Measurements from ENCODE around the gene EEF2. TPM values are rescaled to one million over a fixed set of nuclear protein-coding genes. Genes with fewer than 3 reads are reported as not detected.
"Not testable (repeated sequence)": the region's sequence is repeated elsewhere in the genome, so short reads cannot be mapped to it uniquely, and the experiment has no call there.

Gene EEF2
- total and polyA plus RNA-seq, 12 donors = 752 to 3,482 (median 2,119) TPM

DNA sequence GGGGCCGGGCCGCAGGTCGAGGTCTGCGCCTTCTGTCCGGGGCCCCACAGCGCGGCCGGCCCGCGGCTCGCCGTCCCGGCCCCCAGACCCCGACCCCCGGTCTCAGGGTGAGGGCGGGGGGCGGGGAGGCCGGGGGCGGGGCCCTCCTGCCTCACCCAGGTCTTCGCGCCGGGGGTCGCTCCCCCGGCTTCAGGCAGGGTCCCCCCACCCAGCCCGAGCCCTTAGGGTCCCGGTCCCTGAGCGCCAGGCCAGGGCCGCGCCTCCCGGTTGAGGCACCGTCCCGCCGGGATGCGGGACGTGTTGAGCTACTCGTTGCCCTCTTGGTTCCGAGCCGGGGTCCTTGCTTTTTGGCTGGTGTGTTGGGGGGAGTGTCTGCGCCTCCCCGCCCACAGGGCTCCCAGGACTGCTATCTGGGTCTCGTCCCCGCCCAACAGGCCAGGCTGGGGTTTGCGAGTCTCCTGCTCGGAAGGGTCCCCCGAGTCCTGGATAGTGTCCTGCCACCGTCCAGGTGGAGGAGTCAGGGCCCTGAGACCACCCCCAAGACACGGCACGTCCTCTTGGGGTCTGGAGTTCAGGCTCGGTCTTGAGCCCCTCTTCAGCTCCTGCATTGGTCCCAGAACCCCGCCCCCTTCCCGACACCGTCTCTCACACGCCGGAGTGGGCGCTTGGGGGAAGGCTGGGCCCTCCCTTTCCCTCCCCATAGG lies 22.7 kb upstream of the EEF2 start:
- no peaks in the 10 kb centered on the region for H3K9me3 ChIP-seq (replicated peaks in 1 of 3)
- peaks cover 0 to 14% of the 10 kb centered on the region in 2 donors for H3K36me3 ChIP-seq (replicated peaks in 1 of 2)
- H3K27ac ChIP-seq = peak overlapping the region in 4 of 5 donors; percentile 53 to 89 (median 78)
- 0 to 1% (median 0%) methylated on average over 5 to 54 of the region's 55 CpGs for WGBS, 4 donors
- H3K27me3 ChIP-seq = no peaks in the 10 kb centered on the region
- peak in 5 of 7 donors; percentile 40 to 47 (median 43) for DNase-seq
- peaks cover 31 to 40% of the 10 kb centered on the region in 2 donors for H3K4me1 ChIP-seq (replicated peaks in 1 of 2)
- intact Hi-C loops (cut with DNase I) = loop anchor here in 1 of 2 donors (10.0 kb wide), 1 partner anchor 47 kb away; no protein-coding TSS in a partner anchor
- TF ChIP-seq POLR2A (IDR thresholded peaks at IDR 0.05) = no peak
- TF ChIP-seq, protein P1, sequence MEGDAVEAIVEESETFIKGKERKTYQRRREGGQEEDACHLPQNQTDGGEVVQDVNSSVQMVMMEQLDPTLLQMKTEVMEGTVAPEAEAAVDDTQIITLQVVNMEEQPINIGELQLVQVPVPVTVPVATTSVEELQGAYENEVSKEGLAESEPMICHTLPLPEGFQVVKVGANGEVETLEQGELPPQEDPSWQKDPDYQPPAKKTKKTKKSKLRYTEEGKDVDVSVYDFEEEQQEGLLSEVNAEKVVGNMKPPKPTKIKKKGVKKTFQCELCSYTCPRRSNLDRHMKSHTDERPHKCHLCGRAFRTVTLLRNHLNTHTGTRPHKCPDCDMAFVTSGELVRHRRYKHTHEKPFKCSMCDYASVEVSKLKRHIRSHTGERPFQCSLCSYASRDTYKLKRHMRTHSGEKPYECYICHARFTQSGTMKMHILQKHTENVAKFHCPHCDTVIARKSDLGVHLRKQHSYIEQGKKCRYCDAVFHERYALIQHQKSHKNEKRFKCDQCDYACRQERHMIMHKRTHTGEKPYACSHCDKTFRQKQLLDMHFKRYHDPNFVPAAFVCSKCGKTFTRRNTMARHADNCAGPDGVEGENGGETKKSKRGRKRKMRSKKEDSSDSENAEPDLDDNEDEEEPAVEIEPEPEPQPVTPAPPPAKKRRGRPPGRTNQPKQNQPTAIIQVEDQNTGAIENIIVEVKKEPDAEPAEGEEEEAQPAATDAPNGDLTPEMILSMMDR (IDR thresholded peaks at IDR 0.05) = no peak
- H3K4me3 ChIP-seq = peak overlapping the region in 2 of 4 donors; percentile 91 to 95

DNA sequence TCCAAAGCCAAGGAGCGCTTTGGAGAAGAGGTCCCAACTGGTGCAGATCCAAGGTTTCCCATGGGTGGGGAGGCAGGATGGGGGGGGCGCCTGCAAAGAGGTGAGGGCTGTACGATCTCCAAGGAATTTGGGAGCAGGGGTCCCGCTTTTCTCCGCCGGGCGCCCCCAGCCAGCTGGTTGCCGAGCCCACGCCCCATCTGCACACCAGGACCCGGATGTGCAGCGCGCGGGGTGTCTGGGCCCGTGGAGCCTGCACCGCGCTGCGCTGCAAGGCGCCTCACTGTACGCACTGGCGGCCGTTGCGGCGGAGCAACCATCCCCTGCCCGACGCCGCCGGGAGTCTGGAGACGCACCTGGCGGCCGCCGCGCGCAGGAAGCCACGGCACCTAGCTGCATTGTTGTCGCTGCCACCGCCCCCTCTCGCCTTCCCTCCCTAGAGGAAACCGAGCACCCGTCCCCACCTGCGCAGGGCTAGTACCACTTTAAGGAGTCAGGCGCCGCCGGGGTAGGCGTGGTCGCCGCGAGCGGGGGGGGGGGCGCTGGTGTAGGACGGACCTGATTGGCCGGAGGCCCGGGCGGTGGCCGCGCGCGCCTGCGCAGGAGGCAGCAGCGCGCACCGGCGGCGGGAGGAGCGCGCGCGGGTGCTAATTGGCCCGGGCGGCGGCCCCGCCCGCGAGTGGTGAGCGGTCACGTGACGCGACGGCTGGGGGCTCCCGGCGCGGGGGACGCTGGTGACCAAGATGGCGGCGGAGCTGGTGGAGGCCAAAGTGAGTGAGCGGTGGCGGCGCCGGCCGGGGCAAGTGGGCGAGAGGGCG lies 22.0 kb upstream of the EEF2 start, which contains the start of gene PIAS4:
Gene PIAS4, plus strand, starts transcription at position 716 of the 815 bp plus-strand sequence. Its CDS starts 25 bp downstream, at position 741.
- peaks cover 0 to 10% of the 10 kb centered on the region in 2 donors for H3K36me3 ChIP-seq (replicated peaks in 1 of 2)
- intact Hi-C loops (cut with DNase I) = loop anchor here in 1 of 2 donors (10.0 kb wide), 1 partner anchor 48 kb away; no protein-coding TSS in a partner anchor
- 0 to 1% (median 0%) methylated on average over 1 to 91 of the region's 91 CpGs for WGBS, 4 donors
- H3K27ac ChIP-seq = peak within 1 kb of the TSS in 4 of 5 donors; percentile 53 to 89 (median 78)
- TF ChIP-seq, protein P1 (IDR thresholded peaks at IDR 0.05) = peak in 1 of 6 experiments; percentile 23
- peak; percentile 39 to 71 for TF ChIP-seq POLR2A (IDR thresholded peaks at IDR 0.05)
- H3K4me3 ChIP-seq = peak within 1 kb of the TSS; percentile 33 to 95 (median 76)
- no peaks in the 10 kb centered on the region for H3K9me3 ChIP-seq (replicated peaks in 1 of 3)
- no peaks in the 10 kb centered on the region for H3K27me3 ChIP-seq
- peaks cover 31 to 40% of the 10 kb centered on the region in 2 donors for H3K4me1 ChIP-seq (replicated peaks in 1 of 2)
- peak; percentile 94 to 98 (median 96) for DNase-seq

DNA sequence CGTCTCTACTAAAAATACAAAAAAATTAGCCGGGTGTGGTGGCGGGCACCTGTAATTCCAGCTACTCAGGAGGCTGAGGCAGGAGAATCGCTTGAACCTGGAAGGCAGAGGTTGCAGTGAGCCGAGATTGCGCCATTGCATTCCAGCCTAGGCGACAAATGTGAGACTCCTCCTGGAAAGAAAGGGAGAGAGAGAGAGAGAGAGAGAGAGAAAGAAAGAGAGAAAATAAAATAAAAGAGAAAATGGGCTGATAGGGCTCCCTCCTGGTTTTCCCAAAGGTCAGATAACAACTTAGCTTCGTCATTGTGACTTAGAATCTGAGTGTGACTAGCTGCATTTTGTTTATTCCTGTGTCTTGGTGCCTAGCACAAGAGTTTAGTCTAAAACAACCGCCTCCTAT lies 20.2 kb upstream of the EEF2 start:
- intact Hi-C loops (cut with DNase I) = loop anchor here in 1 of 2 donors (10.0 kb wide), 1 partner anchor 49 kb away; no protein-coding TSS in a partner anchor

DNA sequence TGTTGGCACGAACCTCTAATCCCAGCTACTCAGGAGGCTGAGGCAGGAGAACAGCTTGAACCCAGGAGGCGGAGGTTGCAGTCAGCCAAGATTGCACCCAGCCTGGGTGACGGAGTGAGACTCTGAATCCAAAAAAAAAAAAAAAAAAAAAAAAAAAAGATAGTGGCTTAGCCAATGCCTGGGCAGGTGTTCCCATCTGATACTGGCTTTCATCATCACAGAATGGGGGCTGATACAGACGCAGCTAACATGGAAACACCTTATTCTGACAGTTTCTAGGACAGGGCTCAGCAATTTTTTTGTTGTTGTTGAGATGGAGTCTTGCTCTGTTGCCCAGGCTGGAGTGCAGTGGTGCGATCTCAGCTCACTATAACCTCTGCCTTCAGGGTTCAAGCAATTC lies 15.5 kb upstream of the EEF2 start:
- H3K4me1 ChIP-seq (replicated peaks in 1 of 2); H3K4me3 ChIP-seq; H3K27ac ChIP-seq; H3K27me3 ChIP-seq; H3K9me3 ChIP-seq (replicated peaks in 1 of 3); H3K36me3 ChIP-seq (replicated peaks in 1 of 2); DNase-seq: not testable (repeated sequence)
- intact Hi-C loops (cut with DNase I) = loop anchor here in 1 of 2 donors (10.0 kb wide), 1 partner anchor 54 kb away; no protein-coding TSS in a partner anchor
- WGBS, 4 donors = 89 to 95% (median 91%) methylated on average over 5 of the region's 5 CpGs

More for the DNA sequence above, 20.2 kb upstream of the EEF2 start:
- H3K9me3 ChIP-seq (replicated peaks in 1 of 3); DNase-seq; H3K4me3 ChIP-seq; H3K27me3 ChIP-seq; H3K36me3 ChIP-seq (replicated peaks in 1 of 2); H3K27ac ChIP-seq: not testable (repeated sequence)
- H3K4me1 ChIP-seq (replicated peaks in 1 of 2) = peaks cover 30 to 31% of the 10 kb centered on the region in 2 donors
- 94 to 97% (median 96%) methylated on average over 9 of the region's 9 CpGs for WGBS, 4 donors

DNA sequence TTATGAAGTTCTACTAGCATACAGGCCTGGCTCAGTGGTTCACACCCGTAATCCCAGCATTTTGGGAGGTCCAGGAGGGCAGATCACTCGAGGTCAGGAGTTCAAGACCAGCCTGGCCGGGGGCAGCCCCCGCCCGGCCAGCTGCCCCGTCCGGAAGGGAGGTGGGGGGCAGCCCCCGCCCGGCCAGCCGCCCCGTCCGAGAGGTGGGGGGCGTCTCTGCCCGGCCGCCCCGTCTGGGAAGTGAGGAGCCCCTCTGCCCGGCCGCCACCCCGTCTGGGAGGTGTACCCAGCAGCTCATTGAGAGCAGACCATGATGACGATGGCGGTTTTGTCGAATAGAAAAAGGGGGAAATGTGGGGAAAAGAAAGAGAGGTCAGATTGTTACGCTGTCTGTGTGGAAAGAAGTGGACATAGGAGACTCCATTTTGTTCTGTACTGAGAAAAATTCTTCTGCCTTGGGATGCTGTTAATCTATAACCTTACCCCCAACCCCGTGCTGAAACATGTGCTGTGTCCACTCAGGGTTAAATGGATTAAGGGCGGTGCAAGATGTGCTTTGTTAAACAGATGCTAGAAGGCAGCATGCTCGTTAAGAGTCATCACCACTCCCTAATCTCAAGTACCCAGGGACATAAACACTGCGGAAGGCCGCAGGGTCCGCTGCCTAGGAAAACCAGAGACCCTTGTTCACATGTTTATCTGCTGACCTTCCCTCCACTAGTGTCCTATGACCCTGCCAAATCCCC lies 13.6 kb upstream of the EEF2 start:
- not testable (repeated sequence) for H3K4me1 ChIP-seq (replicated peaks in 1 of 2); H3K4me3 ChIP-seq; H3K27me3 ChIP-seq; H3K9me3 ChIP-seq (replicated peaks in 1 of 3); H3K36me3 ChIP-seq (replicated peaks in 1 of 2); H3K27ac ChIP-seq; DNase-seq
- intact Hi-C loops (cut with DNase I) = loop anchor here in 1 of 2 donors (10.0 kb wide), 1 partner anchor 206 kb away; no protein-coding TSS in a partner anchor
- WGBS, 4 donors = 82 to 88% (median 86%) methylated on average over 22 to 29 of the region's 29 CpGs

Measured in adrenal gland (tissue), 12 donors.